Measurements from ENCODE around the gene MCTP1. TPM values are rescaled to one million over a fixed set of nuclear protein-coding genes. Genes with fewer than 3 reads are reported as not detected.
A peak's percentile ranks its signal among the peaks of the same experiment; 100 is the strongest.

MCTP1 gene
- total RNA-seq, 1 experiment from 2014 or later: 7.5 TPM

DNA sequence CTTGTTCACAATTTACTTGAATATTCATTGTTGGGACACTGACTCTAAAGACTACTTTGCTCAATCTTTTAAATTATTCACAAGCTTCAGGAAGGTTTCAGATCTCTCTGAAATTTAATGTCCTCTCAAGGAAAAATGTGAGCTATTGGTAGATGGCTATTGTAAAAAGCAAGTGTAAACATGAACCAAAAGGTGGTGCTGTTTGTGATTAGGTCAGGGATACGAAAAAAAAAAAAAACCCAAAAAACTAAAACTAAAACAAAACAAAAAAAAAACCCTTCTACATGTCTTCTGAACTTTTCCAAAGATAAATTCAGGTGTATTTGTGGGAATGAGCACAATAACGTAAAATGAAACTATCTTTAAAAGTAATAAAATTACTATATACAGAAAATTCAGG, 472.7 kb downstream of the MCTP1 start:
- H3F3A ChIP-seq (ENCODE audit: low read length, unreplicated experiment): no peaks in the 10 kb centered on the region
- BruUV-seq (replicated peaks): no TSS peak
- H3K27me3 ChIP-seq (ENCODE audit: low read length): no peaks in the 10 kb centered on the region
- no peak overlapping the region for H3K4me2 ChIP-seq (ENCODE audit: low read length)
- DNase-seq (no peak), ATAC-seq (no peak)
- H3K36me3 ChIP-seq (ENCODE audit: low read depth, low read length): no peaks in the 10 kb centered on the region
- intact Hi-C loops (cut with micrococcal nuclease): no loop called here
- H2AFZ ChIP-seq (ENCODE audit: low read length): no peak overlapping the region
- H3K4me1 ChIP-seq (ENCODE audit: insufficient read depth, low read length): no peaks in the 10 kb centered on the region
- no peaks in the 10 kb centered on the region for H3K79me2 ChIP-seq (ENCODE audit: low read length)
- H3K27ac ChIP-seq (ENCODE audit: low read length): no peak overlapping the region
- H3K9me3 ChIP-seq (ENCODE audit: low read length): no peaks in the 10 kb centered on the region
- H4K20me1 ChIP-seq (ENCODE audit: low read length): no peaks in the 10 kb centered on the region
- POLR2A ChIA-PET (ENCODE audit: unreplicated experiment): no interaction called here
- CTCF ChIA-PET: interaction anchor here (0.6 to 0.7 kb wide), 3 partner anchors 19 to 701 kb away, joined by 5 to 14 read pairs (median 6); a partner anchor contains a TSS
- no peak overlapping the region for H3K9ac ChIP-seq (ENCODE audit: low read length)
- TF ChIP-seq EZH2 (IDR thresholded peaks at IDR 0.05; ENCODE audit: low read length, unreplicated experiment) (no peak), EZH2phosphoT487 (IDR thresholded peaks at IDR 0.05; ENCODE audit: borderline replicate concordance, low read length) (no peak)
- TF ChIP-seq, protein P1, sequence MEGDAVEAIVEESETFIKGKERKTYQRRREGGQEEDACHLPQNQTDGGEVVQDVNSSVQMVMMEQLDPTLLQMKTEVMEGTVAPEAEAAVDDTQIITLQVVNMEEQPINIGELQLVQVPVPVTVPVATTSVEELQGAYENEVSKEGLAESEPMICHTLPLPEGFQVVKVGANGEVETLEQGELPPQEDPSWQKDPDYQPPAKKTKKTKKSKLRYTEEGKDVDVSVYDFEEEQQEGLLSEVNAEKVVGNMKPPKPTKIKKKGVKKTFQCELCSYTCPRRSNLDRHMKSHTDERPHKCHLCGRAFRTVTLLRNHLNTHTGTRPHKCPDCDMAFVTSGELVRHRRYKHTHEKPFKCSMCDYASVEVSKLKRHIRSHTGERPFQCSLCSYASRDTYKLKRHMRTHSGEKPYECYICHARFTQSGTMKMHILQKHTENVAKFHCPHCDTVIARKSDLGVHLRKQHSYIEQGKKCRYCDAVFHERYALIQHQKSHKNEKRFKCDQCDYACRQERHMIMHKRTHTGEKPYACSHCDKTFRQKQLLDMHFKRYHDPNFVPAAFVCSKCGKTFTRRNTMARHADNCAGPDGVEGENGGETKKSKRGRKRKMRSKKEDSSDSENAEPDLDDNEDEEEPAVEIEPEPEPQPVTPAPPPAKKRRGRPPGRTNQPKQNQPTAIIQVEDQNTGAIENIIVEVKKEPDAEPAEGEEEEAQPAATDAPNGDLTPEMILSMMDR (conservative IDR thresholded peaks at IDR 0.05; ENCODE audit: low read depth, low read length): peak; percentile 30
- no peak overlapping the region for H3K4me3 ChIP-seq (ENCODE audit: low read length)
- H3K9me2 ChIP-seq (replicated peaks; ENCODE audit: low read length): no peaks in the 10 kb centered on the region

DNA sequence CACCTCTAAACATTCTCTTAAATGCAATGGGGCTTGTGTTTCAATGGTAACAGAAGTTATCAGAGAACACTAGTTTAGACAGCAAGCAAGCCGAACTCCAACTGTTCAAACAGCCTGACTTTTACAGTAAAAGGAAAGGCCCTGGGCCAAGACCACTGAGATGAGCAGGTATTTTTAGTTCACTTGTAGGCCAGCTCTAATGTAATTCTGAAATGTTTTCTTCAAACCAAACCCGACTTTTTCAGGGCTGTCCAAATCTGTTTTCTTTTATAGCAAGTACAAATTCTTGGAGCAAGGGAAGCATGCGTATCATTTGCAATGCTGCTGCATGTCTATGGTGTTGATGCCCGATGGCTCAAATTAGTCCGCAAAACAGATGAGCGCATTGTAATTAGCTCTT, 473.6 kb downstream of the MCTP1 start:
- H3K27ac ChIP-seq (ENCODE audit: low read length): no peak overlapping the region
- no peaks in the 10 kb centered on the region for H3K9me3 ChIP-seq (ENCODE audit: low read length)
- H3K27me3 ChIP-seq (ENCODE audit: low read length): no peaks in the 10 kb centered on the region
- intact Hi-C loops (cut with micrococcal nuclease): no loop called here
- H3K4me2 ChIP-seq (ENCODE audit: low read length): no peak overlapping the region
- no peaks in the 10 kb centered on the region for H3K9me2 ChIP-seq (replicated peaks; ENCODE audit: low read length)
- H3F3A ChIP-seq (ENCODE audit: low read length, unreplicated experiment): no peaks in the 10 kb centered on the region
- no TSS peak for BruUV-seq (replicated peaks)
- DNase-seq (no peak), ATAC-seq (no peak)
- ChIA-PET CTCF (no interaction called here), POLR2A (ENCODE audit: unreplicated experiment) (no interaction called here)
- H4K20me1 ChIP-seq (ENCODE audit: low read length): no peaks in the 10 kb centered on the region
- H3K4me3 ChIP-seq (ENCODE audit: low read length): no peak overlapping the region
- no peak overlapping the region for H2AFZ ChIP-seq (ENCODE audit: low read length)
- no peaks in the 10 kb centered on the region for H3K79me2 ChIP-seq (ENCODE audit: low read length)
- no peak overlapping the region for H3K9ac ChIP-seq (ENCODE audit: low read length)
- no peaks in the 10 kb centered on the region for H3K4me1 ChIP-seq (ENCODE audit: insufficient read depth, low read length)
- TF ChIP-seq EZH2phosphoT487 (IDR thresholded peaks at IDR 0.05; ENCODE audit: borderline replicate concordance, low read length) (no peak), EZH2 (IDR thresholded peaks at IDR 0.05; ENCODE audit: low read length, unreplicated experiment) (no peak)
- TF ChIP-seq, protein P1 (conservative IDR thresholded peaks at IDR 0.05; ENCODE audit: low read depth, low read length): no peak
- H3K36me3 ChIP-seq (ENCODE audit: low read depth, low read length): no peaks in the 10 kb centered on the region

DNA sequence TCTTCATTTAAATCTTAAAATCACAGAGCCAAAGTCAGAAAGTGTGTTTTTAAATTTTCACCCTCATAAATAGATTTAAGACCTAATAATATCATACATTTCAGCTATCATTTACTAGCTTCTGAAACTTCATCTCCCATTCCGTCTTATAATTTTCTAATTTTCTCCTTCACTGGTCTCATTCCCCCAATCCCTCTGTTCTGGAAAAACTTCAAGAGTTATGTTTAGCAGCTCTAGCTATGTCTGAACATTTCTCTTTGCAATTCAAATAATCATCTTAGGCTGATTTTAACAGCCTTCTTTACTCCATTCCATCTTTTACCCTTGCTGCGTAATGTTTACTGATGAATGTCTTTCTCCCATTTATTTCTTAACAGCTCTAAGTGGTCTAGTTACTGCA, 474.0 kb downstream of the MCTP1 start:
- ATAC-seq (no peak), DNase-seq (no peak)
- Histone ChIP-seq H3F3A (ENCODE audit: low read length, unreplicated experiment) (no peaks in the 10 kb centered on the region), H2AFZ (ENCODE audit: low read length) (no peak overlapping the region), H3K27ac (ENCODE audit: low read length) (no peak overlapping the region), H3K4me1 (ENCODE audit: insufficient read depth, low read length) (no peaks in the 10 kb centered on the region), H3K9me3 (ENCODE audit: low read length) (no peaks in the 10 kb centered on the region), H4K20me1 (ENCODE audit: low read length) (no peaks in the 10 kb centered on the region), H3K9ac (ENCODE audit: low read length) (no peak overlapping the region), H3K4me2 (ENCODE audit: low read length) (no peak overlapping the region), H3K9me2 (replicated peaks; ENCODE audit: low read length) (no peaks in the 10 kb centered on the region), H3K27me3 (ENCODE audit: low read length) (no peaks in the 10 kb centered on the region), H3K79me2 (ENCODE audit: low read length) (no peaks in the 10 kb centered on the region), H3K36me3 (ENCODE audit: low read depth, low read length) (no peaks in the 10 kb centered on the region), H3K4me3 (ENCODE audit: low read length) (no peak overlapping the region)
- POLR2A ChIA-PET (ENCODE audit: unreplicated experiment): no interaction called here
- no TSS peak for BruUV-seq (replicated peaks)
- intact Hi-C loops (cut with micrococcal nuclease): no loop called here
- CTCF ChIA-PET: interaction anchor here (0.5 kb wide), 1 partner anchor 924 kb away, joined by 3 read pairs; no protein-coding TSS in a partner anchor
- TF ChIP-seq EZH2 (IDR thresholded peaks at IDR 0.05; ENCODE audit: low read length, unreplicated experiment) (no peak), EZH2phosphoT487 (IDR thresholded peaks at IDR 0.05; ENCODE audit: borderline replicate concordance, low read length) (no peak)
- TF ChIP-seq, protein P1 (conservative IDR thresholded peaks at IDR 0.05; ENCODE audit: low read depth, low read length): no peak
